Colonic mucosa (tissue), 4 donors: ENCODE results near the gene MAPKAPK3. TPM values are rescaled to one million over a fixed set of nuclear protein-coding genes. Genes with fewer than 3 reads are reported as not detected.
A peak's percentile ranks its signal among the peaks of the same experiment; 100 is the strongest.

Source experiments
- DNase-seq: peaks from one replicate; pipeline ENCODE4 v3.0.0-alpha.2; 2020
- H3K27ac ChIP-seq: fragments of 200-600 bp; one replicate; pipeline ENCODE4 v1.8.0; 2021
- H3K27me3 ChIP-seq: fragments of 200-600 bp; one replicate; pipeline ENCODE4 v1.8.0; 2021
- H3K36me3 ChIP-seq: fragments of 200-600 bp; one replicate; pipeline ENCODE4 v1.8.0; 2021
- H3K4me1 ChIP-seq: fragments of 200-600 bp; one replicate; pipeline ENCODE4 v1.8.0; 2021; ENCODE audit warnings: mild to moderate bottlenecking
- H3K4me3 ChIP-seq: fragments of 200-600 bp; one replicate; pipeline ENCODE4 v1.8.0; 2021
- H3K9ac ChIP-seq, 2 donors: one replicate each; pipeline ENCODE4 v1.7.0; 2013; ENCODE audit warnings: control low read depth in 2 of 2, low read depth in 2 of 2, low read length in 2 of 2
- H3K9me3 ChIP-seq: fragments of 200-600 bp; one replicate; pipeline ENCODE4 v1.8.0; 2021
- intact Hi-C: fragments of 100-400 bp; cut with DNase I; formaldehyde crosslinking; loops from one replicate; pipeline ENCODE4 v1.14.1; 2022
- total RNA-seq, 2 donors: library from RNA; stranded (reverse); fragmentation: NEBNext Ultra II Directional in 1 of 2; extraction: Animal tissue kit (Norgen Biotek cat#: 25700) in 1 of 2; gene quantifications; one replicate each; pipeline ENCODE4 v1.2.1, GENCODE V29; 2021
- TF ChIP-seq, protein P1 (sequence below): fragments of 200-600 bp; IDR thresholded peaks from one replicate; pipeline ENCODE4 v1.8.0; 2022; ENCODE audit warnings: antibody characterized with exemption, mild to moderate bottlenecking
- donor health status: healthy.
- donor health status: DM: no; HTN: no; CAD: no.
- donor health status: DM: no; HTN: no; CAD: no.

MAPKAPK3 gene
- total RNA-seq, 2 donors from 2014 or later: 27.3 to 45.1 TPM

DNA sequence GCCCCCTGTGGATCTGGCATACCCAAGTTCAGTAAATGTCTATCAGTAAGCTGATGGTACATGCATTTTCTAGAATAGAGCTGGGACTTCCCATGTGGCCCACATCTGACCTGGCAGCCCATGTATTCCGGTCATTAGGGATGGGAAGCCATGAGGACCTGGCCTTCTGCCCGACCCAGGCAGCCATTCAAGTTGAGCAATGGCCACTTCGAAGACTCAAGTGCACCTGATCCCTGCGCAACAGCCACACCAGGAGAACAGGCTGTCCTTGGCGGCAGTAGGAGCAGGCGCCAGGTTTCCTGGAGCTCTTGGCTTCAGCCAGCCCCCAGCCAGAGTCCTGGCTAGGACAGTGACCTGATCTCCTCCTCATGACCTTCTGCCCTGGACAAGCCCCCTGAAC lies 33.1 kb upstream of the MAPKAPK3 start:
- no peak overlapping the region for H3K9ac ChIP-seq
- H3K9me3 ChIP-seq: no peaks in the 10 kb centered on the region
- TF ChIP-seq, protein P1, sequence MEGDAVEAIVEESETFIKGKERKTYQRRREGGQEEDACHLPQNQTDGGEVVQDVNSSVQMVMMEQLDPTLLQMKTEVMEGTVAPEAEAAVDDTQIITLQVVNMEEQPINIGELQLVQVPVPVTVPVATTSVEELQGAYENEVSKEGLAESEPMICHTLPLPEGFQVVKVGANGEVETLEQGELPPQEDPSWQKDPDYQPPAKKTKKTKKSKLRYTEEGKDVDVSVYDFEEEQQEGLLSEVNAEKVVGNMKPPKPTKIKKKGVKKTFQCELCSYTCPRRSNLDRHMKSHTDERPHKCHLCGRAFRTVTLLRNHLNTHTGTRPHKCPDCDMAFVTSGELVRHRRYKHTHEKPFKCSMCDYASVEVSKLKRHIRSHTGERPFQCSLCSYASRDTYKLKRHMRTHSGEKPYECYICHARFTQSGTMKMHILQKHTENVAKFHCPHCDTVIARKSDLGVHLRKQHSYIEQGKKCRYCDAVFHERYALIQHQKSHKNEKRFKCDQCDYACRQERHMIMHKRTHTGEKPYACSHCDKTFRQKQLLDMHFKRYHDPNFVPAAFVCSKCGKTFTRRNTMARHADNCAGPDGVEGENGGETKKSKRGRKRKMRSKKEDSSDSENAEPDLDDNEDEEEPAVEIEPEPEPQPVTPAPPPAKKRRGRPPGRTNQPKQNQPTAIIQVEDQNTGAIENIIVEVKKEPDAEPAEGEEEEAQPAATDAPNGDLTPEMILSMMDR: no peak
- H3K36me3 ChIP-seq: no peaks in the 10 kb centered on the region
- no peak overlapping the region for H3K27ac ChIP-seq
- intact Hi-C loops: no loop called here
- no peaks in the 10 kb centered on the region for H3K4me1 ChIP-seq
- no peak overlapping the region for H3K4me3 ChIP-seq
- H3K27me3 ChIP-seq: no peaks in the 10 kb centered on the region
- no peak for DNase-seq

DNA sequence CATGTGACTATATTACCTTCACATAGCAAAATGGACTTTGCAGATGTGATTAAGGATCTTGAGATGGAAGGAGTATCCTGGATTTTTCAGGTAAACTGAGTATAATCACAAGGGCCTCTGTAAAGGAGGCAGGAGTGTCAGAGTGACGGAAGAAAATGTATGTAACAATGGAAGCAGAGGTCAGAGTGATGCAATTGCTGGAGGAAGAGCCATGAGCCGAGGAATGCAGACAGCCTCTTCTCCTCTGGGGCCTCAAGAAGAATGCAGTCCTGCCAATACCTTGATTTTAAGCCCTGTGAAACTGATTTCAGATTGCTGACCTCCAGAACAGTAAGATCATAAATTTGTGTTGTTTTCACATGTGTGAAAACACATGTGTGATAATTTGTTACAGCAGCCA lies 32.6 kb upstream of the MAPKAPK3 start:
- intact Hi-C loops: no loop called here
- Histone ChIP-seq H3K4me3 (no peak overlapping the region), H3K27me3 (no peaks in the 10 kb centered on the region), H3K4me1 (no peaks in the 10 kb centered on the region), H3K36me3 (no peaks in the 10 kb centered on the region), H3K9me3 (no peaks in the 10 kb centered on the region), H3K9ac (no peak overlapping the region), H3K27ac (no peak overlapping the region)
- TF ChIP-seq, protein P1: no peak
- no peak for DNase-seq

DNA sequence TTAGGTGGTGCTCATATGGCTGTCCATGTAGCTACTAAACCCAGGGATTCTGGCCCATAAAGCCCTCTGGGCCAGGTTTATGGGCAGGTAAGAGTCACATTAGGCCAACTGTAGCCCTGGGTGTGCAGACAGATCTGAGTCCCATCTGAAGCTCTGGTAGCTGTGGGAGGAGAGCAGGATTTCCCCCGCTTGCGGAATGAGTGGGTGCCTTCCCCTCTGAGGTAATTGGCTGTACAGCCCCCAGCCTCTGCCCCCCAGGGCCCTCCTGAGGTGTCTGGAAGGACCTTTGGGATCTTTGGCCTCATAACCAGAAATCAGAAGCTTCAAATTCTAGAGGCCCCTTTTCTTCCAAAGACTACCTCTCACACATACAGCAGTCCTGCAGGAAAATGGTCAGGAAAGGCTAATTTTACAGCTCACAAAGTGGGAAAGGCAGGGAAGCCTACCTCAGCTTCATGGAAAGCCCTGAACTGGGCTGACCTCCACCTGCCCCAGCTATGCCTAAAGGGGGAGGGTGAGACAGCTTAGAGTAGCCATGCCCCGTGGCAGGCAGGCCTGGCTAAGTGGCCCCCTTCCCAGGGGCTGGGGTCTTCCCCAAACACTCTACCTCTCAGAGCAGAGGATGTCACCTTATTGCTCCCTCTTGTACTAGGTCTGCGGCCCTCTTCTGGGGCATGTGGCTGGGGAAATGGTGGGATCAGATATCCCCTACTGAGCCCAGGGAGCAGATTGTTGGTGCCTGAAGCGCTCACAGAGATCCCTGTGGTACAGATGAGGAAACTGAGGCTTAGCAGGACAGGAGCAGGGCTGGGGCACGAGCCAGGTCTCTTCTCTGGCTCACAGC lies 30.8 kb upstream of the MAPKAPK3 start:
- H3K9ac ChIP-seq: peak overlapping the region in 1 of 2 donors; percentile 17
- DNase-seq: no peak
- no peak overlapping the region for H3K27ac ChIP-seq
- no peaks in the 10 kb centered on the region for H3K9me3 ChIP-seq
- intact Hi-C loops: no loop called here
- no peaks in the 10 kb centered on the region for H3K36me3 ChIP-seq
- H3K4me1 ChIP-seq: no peaks in the 10 kb centered on the region
- TF ChIP-seq, protein P1: no peak
- H3K27me3 ChIP-seq: no peaks in the 10 kb centered on the region
- no peak overlapping the region for H3K4me3 ChIP-seq

DNA sequence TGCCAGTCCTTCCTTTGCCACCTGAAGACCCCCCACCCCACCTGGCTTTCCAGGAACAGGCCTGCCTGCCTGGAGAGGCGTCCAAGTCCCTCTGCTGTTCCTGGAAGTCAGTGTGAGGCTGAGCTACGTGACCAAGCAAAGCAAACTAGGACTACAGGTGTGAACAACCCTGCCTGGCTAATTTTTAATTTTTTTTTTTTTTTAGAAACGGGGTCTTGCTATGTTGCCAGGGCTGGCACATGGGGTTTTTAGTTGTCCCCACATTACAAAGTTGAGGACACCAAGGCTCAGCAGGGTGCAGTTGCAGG lies 30.2 kb upstream of the MAPKAPK3 start:
- DNase-seq: no peak
- Histone ChIP-seq H3K36me3 (no peaks in the 10 kb centered on the region), H3K27ac (no peak overlapping the region), H3K27me3 (no peaks in the 10 kb centered on the region), H3K9ac (peak overlapping the region in 1 of 2 donors; percentile 17), H3K9me3 (no peaks in the 10 kb centered on the region), H3K4me3 (no peak overlapping the region), H3K4me1 (no peaks in the 10 kb centered on the region)
- intact Hi-C loops: no loop called here
- TF ChIP-seq, protein P1: no peak

DNA sequence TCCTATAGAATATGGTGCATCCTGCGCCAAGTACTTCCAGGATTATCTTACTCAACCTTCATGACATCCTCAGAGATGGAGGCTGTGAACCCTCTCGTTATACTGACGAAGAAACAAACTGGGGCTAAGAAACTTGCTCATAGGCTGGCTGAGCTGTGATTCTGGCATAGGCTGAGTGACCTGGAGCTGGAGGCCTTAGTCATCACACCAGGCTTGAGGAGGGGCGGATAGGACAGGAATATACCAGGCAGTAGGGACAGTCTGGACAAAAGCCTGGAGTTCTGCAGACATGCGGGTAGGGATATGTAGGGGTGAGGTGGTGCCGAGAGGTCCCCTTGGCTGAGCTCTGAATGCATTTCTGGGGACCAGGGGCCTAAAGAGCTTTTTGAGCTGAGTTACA lies 29.6 kb upstream of the MAPKAPK3 start:
- no peak for DNase-seq
- TF ChIP-seq, protein P1: no peak
- H3K9me3 ChIP-seq: no peaks in the 10 kb centered on the region
- H3K27me3 ChIP-seq: no peaks in the 10 kb centered on the region
- H3K4me3 ChIP-seq: no peak overlapping the region
- H3K36me3 ChIP-seq: no peaks in the 10 kb centered on the region
- H3K27ac ChIP-seq: no peak overlapping the region
- no peak overlapping the region for H3K9ac ChIP-seq
- peaks cover 2% of the 10 kb centered on the region for H3K4me1 ChIP-seq
- intact Hi-C loops: no loop called here
